Activated CD8-positive, alpha-beta T cell treated with anti-CD3 and anti-CD28 coated beads for 36 hours (primary cell): ENCODE results near the gene PILRA. TPM values are rescaled to one million over a fixed set of nuclear protein-coding genes. Genes with fewer than 3 reads are reported as not detected.

Experiments used
- ATAC-seq: fragments of 200-7000 bp; cut with Tn5 transposase; one replicate; pipeline ENCODE4 v1.10.0; 2021; ENCODE audit warnings: mild to moderate bottlenecking, moderate library complexity
- CTCF ChIA-PET: fragments of 350-600 bp; sonication (Branson Sonifier 250); formaldehyde crosslinking; loops from one replicate; lab custom pipeline; 2021; ENCODE audit warnings: antibody characterized with exemption; lab: Charles Lee
- POLR2A ChIA-PET: fragments of 350-600 bp; sonication (Branson Sonifier 250); formaldehyde crosslinking; loops from one replicate; lab custom pipeline; 2021; ENCODE audit warnings: antibody characterized with exemption; lab: Charles Lee
- DNase-seq: peaks from one replicate; pipeline ENCODE4 v3.0.0-alpha.2; 2020
- H3K27ac Mint-ChIP-seq: one replicate; pipeline ENCODE4 v1.8.0; 2021; ENCODE audit warnings: mild to moderate bottlenecking, mixed read lengths
- H3K27me3 Mint-ChIP-seq: one replicate; pipeline ENCODE4 v1.8.0; 2021; ENCODE audit warnings: mixed read lengths
- H3K36me3 Mint-ChIP-seq: one replicate; pipeline ENCODE4 v1.8.0; 2021; ENCODE audit warnings: low read depth, mixed read lengths
- H3K4me1 Mint-ChIP-seq: one replicate; pipeline ENCODE4 v1.8.0; 2021; ENCODE audit warnings: low read depth, mixed read lengths
- H3K4me3 Mint-ChIP-seq: one replicate; pipeline ENCODE4 v1.8.0; 2021; ENCODE audit warnings: mild to moderate bottlenecking, moderate library complexity, mixed read lengths
- H3K9me3 Mint-ChIP-seq: one replicate; pipeline ENCODE4 v1.8.0; 2021; ENCODE audit warnings: mixed read lengths
- intact Hi-C: fragments of 100-400 bp; cut with micrococcal nuclease; formaldehyde crosslinking; loops from one replicate; pipeline ENCODE4 v1.10.0; 2022
- total RNA-seq, 2 experiments: library from RNA; stranded (reverse); gene quantifications; one replicate each; pipeline ENCODE4 v1.2.3, GENCODE V29; 2021
- TF ChIP-seq, protein P1 (sequence below): fragments of 200-600 bp; IDR thresholded peaks from one replicate; pipeline ENCODE4 v1.8.0; 2022; ENCODE audit warnings: antibody characterized with exemption, mild to moderate bottlenecking

Gene PILRA
- total RNA-seq, 2 experiments from 2014 or later = 5.8 to 6.6 TPM

DNA sequence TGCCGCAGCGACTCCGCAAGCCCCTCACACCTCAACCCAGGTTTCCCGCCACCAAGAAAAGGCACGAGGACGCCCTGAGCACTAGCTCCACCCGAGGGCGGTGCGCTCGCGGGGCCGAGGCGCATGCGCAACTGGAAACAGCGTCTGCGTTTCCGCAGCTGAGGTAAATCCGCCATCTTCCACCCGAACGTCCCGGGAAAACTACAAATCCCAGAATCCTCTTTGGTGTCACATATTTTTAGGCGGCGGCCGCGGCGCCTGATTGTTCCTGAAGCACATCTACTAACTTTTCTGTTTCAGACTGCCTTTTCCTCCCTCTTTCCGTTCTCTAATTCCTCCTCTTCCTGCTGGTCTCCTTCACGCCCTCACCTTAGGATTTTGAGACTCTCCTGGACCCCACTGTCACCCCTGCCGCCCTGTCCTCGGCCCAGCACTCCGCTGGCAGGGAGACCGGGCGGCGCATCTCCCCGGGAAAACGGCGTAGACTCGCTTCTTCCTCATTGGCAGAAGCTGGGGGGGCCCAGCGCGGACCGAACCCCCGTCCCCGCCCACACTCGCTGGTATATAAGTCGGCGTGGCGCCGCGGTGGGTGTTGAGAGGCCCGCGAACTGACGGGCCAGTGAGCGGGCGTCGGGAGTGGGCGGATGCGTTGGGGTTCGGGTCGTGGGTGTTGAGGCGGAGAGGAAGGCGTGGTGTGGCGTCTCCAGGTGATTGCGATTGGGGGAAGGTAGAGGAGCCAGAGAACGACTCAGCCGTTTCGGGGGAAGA, 55.1 kb downstream of the PILRA start, which contains the start of gene ZCWPW1:
Gene ZCWPW1, minus strand, starts transcription at position 505 of the 768 bp plus-strand sequence. CDS start 8,054 bp downstream, outside the sequence.
- H3K27ac Mint-ChIP-seq = peak within 1 kb of the TSS; percentile 98
- DNase-seq (peak; percentile 97), ATAC-seq (peak; percentile 43)
- ChIA-PET POLR2A (interaction anchor here (0.6 to 2.3 kb wide), 16 partner anchors 9 to 328 kb away, joined by 3 to 12 read pairs (median 3); partner anchors contain the start of genes AP4M1, FBXO24, LRCH4 and MCM7), CTCF (interaction anchor here (0.9 to 1.8 kb wide), 6 partner anchors 21 to 297 kb away, joined by 3 to 8 read pairs (median 4); partner anchors contain the start of gene POP7)
- TF ChIP-seq, protein P1, sequence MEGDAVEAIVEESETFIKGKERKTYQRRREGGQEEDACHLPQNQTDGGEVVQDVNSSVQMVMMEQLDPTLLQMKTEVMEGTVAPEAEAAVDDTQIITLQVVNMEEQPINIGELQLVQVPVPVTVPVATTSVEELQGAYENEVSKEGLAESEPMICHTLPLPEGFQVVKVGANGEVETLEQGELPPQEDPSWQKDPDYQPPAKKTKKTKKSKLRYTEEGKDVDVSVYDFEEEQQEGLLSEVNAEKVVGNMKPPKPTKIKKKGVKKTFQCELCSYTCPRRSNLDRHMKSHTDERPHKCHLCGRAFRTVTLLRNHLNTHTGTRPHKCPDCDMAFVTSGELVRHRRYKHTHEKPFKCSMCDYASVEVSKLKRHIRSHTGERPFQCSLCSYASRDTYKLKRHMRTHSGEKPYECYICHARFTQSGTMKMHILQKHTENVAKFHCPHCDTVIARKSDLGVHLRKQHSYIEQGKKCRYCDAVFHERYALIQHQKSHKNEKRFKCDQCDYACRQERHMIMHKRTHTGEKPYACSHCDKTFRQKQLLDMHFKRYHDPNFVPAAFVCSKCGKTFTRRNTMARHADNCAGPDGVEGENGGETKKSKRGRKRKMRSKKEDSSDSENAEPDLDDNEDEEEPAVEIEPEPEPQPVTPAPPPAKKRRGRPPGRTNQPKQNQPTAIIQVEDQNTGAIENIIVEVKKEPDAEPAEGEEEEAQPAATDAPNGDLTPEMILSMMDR = no peak
- no peaks in the 10 kb centered on the region for H3K9me3 Mint-ChIP-seq
- H3K36me3 Mint-ChIP-seq = peaks cover 29% of the 10 kb centered on the region
- H3K4me1 Mint-ChIP-seq = peaks cover 24% of the 10 kb centered on the region
- no peaks in the 10 kb centered on the region for H3K27me3 Mint-ChIP-seq
- H3K4me3 Mint-ChIP-seq = peak within 1 kb of the TSS; percentile 86
- intact Hi-C loops = no loop called here

DNA sequence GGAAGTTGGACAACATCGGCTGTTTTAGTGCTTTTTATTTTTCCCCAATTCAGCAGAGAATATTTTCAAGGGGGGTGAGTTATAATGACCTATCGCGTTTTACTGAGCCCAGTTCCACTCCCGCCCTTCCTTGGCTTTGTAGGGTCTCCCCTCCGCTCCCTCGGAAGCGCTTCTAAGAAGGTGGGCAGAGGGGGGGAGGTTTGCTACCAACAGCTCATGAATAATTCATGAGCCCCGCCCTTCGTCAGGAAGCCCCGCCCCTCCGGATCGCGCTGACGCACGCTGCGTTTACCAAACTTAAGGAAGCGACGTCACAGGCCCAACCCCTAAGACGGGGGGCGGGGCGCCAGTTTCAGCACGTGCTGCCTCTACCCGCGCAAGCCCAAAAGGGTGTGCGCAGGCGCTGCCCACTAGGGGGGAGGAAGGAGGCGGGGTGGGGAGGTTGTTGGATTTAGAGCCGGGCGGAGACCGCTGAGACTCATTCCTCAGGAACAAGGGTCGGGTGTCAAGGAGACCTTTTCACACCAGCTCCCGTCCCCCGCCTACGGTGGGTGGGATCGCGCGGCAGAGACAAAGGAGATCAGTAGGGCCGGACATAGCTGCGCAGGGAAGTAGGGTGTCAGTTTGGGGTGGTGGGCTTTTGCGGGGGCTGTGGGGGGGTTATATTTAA, 55.8 kb downstream of the PILRA start:
- H3K4me3 Mint-ChIP-seq = peak overlapping the region; percentile 86
- peak overlapping the region; percentile 98 for H3K27ac Mint-ChIP-seq
- H3K27me3 Mint-ChIP-seq = no peaks in the 10 kb centered on the region
- peaks cover 36% of the 10 kb centered on the region for H3K36me3 Mint-ChIP-seq
- DNase-seq = peak; percentile 100
- POLR2A ChIA-PET = interaction anchor here (0.6 to 2.3 kb wide), 23 partner anchors 8 to 871 kb away, joined by 3 to 12 read pairs (median 3); partner anchors contain the start of genes AP4M1, FBXO24, LRCH4 and MCM7
- ATAC-seq = peak; percentile 71
- TF ChIP-seq, protein P1 = no peak
- CTCF ChIA-PET = interaction anchor here (1.0 to 1.8 kb wide), 5 partner anchors 22 to 298 kb away, joined by 3 to 8 read pairs (median 5); partner anchors contain the start of gene POP7
- intact Hi-C loops = no loop called here
- H3K9me3 Mint-ChIP-seq = no peaks in the 10 kb centered on the region
- H3K4me1 Mint-ChIP-seq = peaks cover 31% of the 10 kb centered on the region

DNA sequence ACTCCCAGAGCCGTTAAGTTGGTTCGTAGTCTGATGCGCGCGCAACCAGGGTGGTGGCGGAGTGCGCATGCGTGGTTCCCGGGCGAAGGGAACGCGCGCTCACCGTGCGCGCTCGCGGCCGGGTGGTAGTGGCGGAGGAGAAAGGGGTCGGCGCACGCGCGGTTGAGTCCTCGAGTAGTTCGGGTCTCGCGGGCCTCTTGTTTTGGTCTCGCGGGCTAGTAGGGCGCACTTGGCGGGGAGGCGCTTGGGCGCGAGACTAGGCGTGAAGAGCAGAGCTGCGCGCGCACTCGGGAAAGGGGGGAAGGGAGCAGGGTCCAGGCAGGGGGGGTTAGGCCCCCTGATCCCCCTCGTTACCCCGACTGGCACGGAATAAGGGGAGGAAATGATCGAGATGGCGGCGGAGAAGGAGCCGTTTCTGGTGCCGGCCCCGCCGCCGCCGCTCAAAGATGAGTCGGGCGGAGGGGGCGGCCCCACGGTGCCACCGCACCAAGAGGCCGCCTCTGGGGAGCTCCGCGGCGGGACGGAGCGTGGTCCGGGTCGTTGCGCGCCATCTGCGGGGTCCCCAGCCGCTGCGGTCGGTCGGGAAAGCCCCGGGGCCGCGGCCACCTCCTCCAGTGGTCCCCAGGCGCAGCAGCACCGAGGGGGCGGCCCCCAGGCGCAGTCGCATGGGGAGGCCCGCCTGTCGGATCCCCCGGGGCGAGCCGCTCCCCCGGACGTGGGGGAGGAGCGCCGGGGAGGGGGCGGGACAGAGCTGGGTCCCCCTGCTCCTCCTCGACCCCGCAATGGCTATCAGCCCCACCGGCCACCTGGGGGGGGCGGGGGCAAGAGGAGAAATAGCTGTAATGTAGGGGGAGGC, 56.6 kb downstream of the PILRA start, which contains the start of gene MEPCE:
Gene MEPCE, plus strand, starts transcription at position 195 of the 856 bp plus-strand sequence. Its CDS starts 188 bp downstream, at position 383.
- Mint-ChIP-seq H3K27ac (peak within 1 kb of the TSS; percentile 98), H3K36me3 (peaks cover 44% of the 10 kb centered on the region), H3K4me1 (peaks cover 38% of the 10 kb centered on the region), H3K4me3 (peak within 1 kb of the TSS; percentile 86), H3K9me3 (no peaks in the 10 kb centered on the region), H3K27me3 (no peaks in the 10 kb centered on the region)
- ChIA-PET POLR2A (interaction anchor here (0.6 to 2.3 kb wide), 23 partner anchors 9 to 872 kb away, joined by 3 to 9 read pairs (median 3); partner anchors contain the start of genes AP4M1, FBXO24, LRCH4 and MCM7), CTCF (interaction anchor here (1.6 to 1.8 kb wide), 2 partner anchors 21 to 276 kb away, joined by 5 to 7 read pairs; partner anchors contain the start of gene POP7)
- peak; percentile 97 for DNase-seq
- intact Hi-C loops = no loop called here
- TF ChIP-seq, protein P1 = no peak
- ATAC-seq = peak; percentile 51

DNA sequence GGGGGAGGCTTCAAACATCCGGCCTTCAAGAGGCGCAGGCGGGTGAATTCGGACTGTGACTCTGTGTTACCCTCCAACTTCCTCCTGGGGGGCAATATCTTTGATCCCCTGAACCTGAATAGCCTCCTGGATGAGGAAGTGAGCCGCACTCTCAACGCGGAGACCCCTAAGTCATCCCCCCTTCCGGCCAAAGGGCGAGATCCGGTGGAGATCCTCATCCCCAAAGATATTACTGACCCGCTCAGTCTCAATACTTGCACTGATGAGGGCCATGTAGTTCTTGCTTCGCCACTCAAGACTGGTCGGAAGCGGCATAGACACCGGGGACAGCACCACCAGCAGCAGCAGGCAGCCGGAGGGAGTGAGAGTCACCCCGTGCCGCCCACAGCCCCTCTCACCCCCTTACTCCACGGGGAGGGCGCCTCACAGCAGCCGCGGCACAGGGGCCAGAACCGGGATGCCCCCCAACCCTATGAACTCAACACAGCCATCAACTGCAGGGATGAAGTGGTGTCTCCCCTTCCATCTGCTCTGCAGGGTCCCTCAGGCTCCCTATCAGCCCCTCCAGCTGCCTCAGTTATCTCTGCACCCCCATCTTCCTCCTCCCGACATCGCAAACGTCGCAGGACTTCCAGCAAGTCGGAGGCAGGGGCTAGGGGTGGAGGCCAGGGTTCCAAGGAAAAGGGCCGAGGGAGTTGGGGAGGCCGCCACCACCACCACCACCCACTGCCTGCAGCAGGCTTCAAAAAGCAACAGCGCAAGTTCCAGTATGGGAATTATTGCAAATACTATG, 57.4 kb downstream of the PILRA start:
- ATAC-seq (peak; percentile 4), DNase-seq (peak; percentile 69)
- no peaks in the 10 kb centered on the region for H3K27me3 Mint-ChIP-seq
- intact Hi-C loops = no loop called here
- H3K27ac Mint-ChIP-seq = peak overlapping the region; percentile 97
- no peaks in the 10 kb centered on the region for H3K9me3 Mint-ChIP-seq
- H3K4me1 Mint-ChIP-seq = peaks cover 39% of the 10 kb centered on the region
- H3K4me3 Mint-ChIP-seq = peak overlapping the region; percentile 83
- CTCF ChIA-PET = interaction anchor here (1.8 kb wide), 1 partner anchor 275 kb away, joined by 5 read pairs; the partner anchor contains the start of gene POP7
- peaks cover 52% of the 10 kb centered on the region for H3K36me3 Mint-ChIP-seq
- POLR2A ChIA-PET = interaction anchor here (0.8 to 2.3 kb wide), 11 partner anchors 9 to 330 kb away, joined by 3 to 9 read pairs (median 4); partner anchors contain the start of genes AP4M1, FBXO24, LRCH4 and MCM7
- TF ChIP-seq, protein P1 = no peak
